AG09319 (cell line): ENCODE data around the gene PLSCR4.

Source experiments
- DNase-seq: peaks from one replicate; pipeline ENCODE4 v3.0.0-alpha.2; 2010; ENCODE audit warnings: low read depth; ENCODE audit errors: extremely low read depth
- TF ChIP-seq, protein P1 (sequence below): IDR thresholded peaks from 2 replicates; pipeline ENCODE4 v1.5.1; 2011; ENCODE audit warnings: low read depth, mild to moderate bottlenecking, inconsistent platforms, low read length, moderate library complexity

PLSCR4 gene

GRCh38 chr3:146203776-146204175 is 47.1 kb downstream of the PLSCR4 start:
- peak; percentile 29 for DNase-seq
- TF ChIP-seq, protein P1, sequence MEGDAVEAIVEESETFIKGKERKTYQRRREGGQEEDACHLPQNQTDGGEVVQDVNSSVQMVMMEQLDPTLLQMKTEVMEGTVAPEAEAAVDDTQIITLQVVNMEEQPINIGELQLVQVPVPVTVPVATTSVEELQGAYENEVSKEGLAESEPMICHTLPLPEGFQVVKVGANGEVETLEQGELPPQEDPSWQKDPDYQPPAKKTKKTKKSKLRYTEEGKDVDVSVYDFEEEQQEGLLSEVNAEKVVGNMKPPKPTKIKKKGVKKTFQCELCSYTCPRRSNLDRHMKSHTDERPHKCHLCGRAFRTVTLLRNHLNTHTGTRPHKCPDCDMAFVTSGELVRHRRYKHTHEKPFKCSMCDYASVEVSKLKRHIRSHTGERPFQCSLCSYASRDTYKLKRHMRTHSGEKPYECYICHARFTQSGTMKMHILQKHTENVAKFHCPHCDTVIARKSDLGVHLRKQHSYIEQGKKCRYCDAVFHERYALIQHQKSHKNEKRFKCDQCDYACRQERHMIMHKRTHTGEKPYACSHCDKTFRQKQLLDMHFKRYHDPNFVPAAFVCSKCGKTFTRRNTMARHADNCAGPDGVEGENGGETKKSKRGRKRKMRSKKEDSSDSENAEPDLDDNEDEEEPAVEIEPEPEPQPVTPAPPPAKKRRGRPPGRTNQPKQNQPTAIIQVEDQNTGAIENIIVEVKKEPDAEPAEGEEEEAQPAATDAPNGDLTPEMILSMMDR, result no peak

DNA sequence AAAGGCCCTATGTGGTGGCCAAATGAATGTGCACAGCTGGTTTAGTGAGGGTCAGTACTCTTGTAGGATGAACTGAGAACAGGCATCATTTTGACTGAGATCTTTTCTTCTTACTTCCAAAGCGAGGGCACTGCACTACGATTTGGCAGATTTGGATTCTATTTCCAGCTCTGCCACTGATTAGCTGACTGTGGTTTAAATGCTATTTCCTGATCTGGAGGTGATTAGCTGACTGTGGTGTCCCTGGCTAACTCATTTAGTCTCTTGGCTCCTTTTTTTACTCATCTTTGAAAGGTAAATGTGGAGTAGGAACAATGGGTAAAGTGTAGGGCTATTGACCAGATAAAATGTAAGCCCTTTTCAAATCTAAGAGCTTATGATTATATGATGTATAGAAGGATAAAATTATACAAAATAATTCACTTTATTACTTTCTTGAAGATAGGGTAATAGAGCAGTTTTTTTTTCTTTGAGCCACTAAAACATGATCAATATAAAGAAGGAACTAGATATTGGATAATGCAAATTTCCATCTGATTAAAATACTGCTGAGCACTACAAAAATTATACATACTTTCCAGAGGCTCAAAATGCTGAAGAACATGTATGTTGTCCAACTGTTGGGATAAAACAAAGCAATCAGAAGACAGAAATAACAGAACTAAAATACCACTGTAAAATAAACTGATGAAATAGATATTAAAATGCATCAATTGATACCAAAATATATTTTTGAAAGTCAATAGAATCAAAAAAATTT is 50.3 kb downstream of the PLSCR4 start:
- TF ChIP-seq, protein P1, result no peak
- DNase-seq, result peak; percentile 8

GRCh38 chr3:146199762-146200161 is 51.1 kb downstream of the PLSCR4 start:
- TF ChIP-seq, protein P1, result no peak
- no peak for DNase-seq

DNA sequence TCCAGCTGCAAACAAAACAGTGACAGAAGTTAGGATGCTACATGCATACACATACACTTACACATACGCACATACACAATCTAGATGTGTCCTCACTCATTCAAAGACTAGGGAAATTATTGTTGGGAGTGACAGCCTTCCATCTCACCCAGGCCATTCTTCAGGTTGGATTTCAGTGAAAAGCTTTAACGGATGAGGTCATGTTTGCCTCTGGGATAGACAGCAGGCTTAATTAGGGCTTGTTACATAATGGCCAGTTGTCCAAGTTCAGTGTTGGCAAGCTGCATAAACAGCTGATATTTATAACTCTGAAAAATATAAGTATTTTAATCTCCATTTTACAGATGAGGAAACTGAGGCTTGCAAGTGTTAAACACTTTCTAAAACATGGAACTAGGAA is 54.1 kb downstream of the PLSCR4 start:
- DNase-seq, result no peak
- TF ChIP-seq, protein P1, result no peak

DNA sequence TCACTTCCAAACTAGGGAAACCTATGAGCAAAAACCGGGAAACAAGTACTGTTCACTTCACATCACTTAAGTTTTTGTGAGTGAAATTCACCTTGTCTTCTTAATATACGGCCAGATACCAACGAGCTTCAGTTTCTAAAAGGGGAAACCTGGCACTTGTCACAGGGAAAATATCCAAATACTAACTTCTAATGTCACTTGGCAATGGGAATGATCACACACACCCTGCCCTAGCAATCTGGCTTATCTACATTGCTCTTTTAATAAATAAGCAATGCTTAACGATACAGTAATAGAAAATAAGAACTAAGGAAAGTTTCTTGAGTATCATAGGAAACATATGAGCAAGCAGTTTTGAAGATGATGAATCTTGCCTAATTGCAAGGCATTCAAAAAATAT is 55.3 kb downstream of the PLSCR4 start:
- TF ChIP-seq, protein P1, result no peak
- no peak for DNase-seq

DNA sequence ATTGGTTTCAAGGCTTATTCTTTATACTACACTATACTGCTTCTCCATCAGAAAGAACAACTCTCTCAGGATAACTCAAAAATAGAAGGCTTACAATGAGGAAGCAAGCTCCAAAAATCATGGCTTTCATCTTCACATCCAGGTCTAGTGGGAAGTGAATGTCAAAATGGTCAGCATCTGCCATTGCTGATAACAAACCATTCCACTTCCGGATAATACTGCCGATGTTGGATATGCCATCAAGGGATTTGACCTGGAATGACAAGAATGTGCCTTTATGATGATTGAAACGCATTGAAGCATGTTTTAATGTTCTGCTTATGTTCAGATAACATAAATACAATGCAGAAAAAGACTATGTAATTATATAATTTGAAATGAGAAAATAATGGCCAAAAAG is 55.9 kb downstream of the PLSCR4 start:
- TF ChIP-seq, protein P1, result no peak
- DNase-seq, result no peak

DNA sequence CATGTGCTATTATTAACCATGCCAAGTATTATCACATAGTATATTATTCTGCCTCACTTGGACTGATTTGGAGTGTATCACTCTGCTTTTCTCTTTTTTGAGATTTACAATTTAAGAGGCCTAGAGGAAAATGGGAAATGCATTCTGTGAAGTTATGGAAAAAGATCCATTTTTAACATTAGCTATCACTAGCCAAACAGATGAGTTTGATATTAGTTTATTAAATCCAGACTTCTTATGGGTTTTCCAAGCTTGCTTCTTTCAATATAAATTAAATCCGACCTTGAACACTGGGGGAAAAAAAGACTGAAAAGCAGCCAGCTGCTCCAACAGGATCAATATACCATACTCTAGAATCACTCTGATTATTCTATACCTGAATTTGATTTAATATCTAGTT is 59.9 kb downstream of the PLSCR4 start:
- DNase-seq, result no peak
- TF ChIP-seq, protein P1, result no peak
